ENCODE data around the gene ENOX1.

The ENOX1 gene

DNA sequence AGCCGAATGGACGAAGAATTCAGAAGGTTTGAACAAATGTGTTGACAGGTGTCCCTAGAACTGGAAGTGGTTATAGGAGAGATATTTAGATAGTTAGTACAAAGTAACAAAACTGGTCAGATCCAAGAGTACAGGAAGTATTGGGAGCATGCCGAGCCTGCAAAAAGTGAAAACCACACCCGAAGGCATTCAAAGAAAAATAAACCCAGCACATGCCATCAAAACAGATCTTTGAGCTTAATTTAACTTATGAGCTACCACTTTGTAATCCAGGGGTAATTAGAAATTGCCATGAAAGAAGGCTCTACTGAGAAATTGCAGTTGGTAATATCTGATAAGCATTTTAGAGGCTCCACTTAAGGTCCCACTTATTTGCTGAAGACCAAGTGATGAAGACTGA, 549.2 kb downstream of the ENOX1 start:
- TF ChIP-seq, protein P1, sequence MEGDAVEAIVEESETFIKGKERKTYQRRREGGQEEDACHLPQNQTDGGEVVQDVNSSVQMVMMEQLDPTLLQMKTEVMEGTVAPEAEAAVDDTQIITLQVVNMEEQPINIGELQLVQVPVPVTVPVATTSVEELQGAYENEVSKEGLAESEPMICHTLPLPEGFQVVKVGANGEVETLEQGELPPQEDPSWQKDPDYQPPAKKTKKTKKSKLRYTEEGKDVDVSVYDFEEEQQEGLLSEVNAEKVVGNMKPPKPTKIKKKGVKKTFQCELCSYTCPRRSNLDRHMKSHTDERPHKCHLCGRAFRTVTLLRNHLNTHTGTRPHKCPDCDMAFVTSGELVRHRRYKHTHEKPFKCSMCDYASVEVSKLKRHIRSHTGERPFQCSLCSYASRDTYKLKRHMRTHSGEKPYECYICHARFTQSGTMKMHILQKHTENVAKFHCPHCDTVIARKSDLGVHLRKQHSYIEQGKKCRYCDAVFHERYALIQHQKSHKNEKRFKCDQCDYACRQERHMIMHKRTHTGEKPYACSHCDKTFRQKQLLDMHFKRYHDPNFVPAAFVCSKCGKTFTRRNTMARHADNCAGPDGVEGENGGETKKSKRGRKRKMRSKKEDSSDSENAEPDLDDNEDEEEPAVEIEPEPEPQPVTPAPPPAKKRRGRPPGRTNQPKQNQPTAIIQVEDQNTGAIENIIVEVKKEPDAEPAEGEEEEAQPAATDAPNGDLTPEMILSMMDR (IDR thresholded peaks at IDR 0.05) = no peak

DNA sequence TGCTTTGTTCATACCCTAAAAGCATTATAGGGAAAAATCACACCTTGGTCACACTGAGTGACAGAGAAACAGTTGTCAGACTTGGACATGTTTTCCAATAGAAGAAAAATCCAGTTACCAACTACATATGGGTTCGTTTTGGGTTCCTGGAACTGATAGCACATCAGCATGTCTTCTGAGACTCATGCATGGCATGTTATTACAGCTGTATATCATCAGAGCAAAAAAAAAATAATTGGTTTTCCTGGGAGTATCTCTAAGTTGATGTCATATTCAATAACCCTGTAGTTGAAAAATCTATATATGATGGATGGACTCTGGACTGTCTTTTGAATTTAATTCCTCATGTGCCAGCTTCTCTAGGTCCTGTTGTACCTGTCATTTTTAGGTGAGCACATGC, 551.7 kb downstream of the ENOX1 start:
- TF ChIP-seq, protein P1 (IDR thresholded peaks at IDR 0.05) = no peak

DNA sequence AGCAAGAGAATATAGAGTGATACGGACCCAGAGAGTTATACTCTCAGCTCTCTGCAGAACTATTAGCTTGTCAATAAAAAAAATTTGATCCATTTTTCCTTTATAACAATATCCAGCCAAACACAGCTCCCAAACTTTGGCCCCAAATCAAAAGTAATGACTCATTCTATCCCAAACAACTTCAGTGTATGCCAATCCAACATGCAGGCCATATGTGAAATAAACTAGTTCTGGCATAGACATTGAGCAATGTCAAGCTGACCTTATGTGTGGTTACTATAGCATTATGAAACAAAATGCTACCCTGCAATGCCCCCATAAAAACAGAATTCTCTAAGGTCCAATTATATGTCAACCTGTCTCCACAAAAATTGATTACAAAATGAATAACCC, 553.9 kb downstream of the ENOX1 start:
- TF ChIP-seq, protein P1 (IDR thresholded peaks at IDR 0.05) = no peak

DNA sequence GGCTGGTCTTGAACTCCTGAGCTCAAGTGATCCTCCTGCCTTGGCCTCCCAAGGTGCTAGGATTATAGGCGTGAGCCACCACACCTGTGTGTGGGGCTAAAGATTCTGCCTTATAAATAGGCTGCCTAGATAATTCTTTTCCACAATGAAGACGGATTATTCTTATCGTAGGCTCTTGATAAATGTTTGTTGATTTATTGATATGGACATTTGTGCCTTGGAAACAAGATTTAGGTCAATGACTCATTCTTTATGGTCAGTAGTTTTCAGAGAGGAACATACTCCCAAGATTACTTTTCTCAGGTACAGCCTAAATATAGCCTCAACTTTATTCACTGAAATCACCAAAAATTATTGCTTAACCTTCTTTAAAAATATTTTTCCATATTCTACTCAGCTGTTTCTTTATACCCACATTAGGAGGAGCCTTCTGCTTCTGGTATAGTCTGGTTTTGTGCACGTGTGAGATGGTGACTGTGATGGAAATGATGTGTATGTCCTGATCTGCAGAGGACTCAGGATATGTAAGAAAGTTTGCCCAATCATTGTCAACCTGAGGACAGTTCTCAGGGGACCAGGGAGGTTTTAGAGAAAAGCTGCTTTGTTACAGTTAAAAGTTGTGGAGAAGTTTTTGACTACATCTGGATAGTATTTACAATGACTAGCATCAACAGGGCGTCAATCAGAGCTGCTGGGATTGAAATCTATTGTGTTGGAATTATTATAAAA, 554.5 kb downstream of the ENOX1 start:
- TF ChIP-seq, protein P1 (IDR thresholded peaks at IDR 0.05) = no peak

DNA sequence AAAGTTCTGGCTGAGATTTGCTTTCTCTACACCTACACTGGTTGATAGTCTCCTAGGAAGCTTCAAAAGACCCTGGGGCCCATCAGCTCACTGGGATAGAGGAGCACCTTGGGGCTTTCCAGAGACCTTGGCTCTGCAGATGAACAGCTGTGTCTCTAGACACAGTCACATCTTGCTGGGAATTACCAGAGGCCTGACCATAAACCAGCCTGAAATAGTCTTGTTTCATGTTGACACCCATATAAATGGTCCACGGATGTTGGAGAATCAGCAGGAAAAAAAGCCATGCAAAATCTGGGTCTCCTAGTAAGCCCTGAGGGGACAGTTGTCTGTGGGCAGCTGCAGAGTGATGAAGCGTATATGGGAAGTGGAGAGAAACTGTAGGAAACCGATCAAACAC, 555.8 kb downstream of the ENOX1 start:
- TF ChIP-seq, protein P1 (IDR thresholded peaks at IDR 0.05) = no peak

DNA sequence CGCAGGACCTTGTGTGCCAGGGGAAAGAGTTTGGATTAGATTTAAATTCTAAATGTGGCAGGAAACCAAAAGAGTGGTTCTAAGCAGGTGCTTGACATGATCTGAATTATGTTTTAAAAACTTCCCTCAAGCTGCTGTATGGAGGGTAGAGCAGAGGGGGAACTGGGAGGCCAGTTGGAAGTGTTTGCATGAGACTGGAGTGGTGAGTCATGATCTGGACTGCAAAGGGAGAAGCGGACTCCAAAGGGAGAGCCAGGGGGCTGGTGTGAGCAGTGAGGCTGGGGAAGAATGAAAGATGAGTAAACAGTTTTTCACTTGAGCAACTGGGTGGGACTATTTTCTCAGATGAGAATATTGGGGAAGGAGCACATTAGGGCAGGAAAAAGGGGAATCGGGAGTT, 557.3 kb downstream of the ENOX1 start:
- TF ChIP-seq, protein P1 (IDR thresholded peaks at IDR 0.05) = no peak

DNA sequence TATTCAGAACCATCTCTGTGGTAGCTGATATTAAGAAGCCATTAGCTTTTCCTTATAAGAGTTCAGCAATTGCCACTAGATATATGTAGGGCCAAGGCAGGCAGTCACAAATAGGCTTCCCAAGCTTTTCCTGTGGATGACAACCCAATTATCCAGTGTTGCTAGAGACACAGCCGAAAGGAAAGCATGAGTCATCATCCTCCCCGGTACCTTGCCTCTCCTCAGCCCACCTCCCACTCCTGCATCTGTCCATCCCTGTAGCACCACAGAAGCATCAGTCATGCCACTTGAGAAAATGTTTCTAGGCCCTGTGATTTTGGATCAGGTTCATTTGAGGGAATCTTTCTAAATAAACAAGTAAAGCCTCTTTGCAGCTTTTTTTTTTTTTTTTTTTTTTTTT, 559.1 kb downstream of the ENOX1 start:
- TF ChIP-seq, protein P1 (IDR thresholded peaks at IDR 0.05) = no peak

DNA sequence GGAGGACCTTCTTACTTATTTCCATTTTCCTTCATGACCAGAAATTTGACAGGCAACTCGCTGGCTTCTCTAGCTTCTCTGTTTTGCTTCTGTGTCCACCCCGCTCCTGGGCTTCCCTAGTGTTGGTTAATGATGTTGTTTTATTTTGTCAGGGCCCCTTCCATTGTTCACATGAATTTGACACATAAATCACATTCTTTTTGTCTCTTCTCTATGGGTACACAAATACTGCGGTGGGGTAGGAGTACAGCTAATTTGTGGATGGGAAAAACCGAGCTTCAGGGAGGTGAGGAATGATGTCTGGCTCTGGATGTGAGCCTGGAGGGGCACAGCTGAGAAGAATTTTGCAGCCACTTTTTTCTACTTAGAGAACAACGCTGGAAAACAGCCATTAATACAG, 563.6 kb downstream of the ENOX1 start:
- TF ChIP-seq, protein P1 (IDR thresholded peaks at IDR 0.05) = no peak

Data from LNCAP (cell line).